ENCODE measurements around the gene ZNF512.

Gene ZNF512

GRCh38 chr2:27638037-27638637 lies 55.3 kb downstream of the ZNF512 start:
- DNase-seq, result no peak

- no peak for DNase-seq
Measured at GRCh38 chr2:27638709-27639108, 55.9 kb downstream of the ZNF512 start.

- no peak for DNase-seq
Measured at GRCh38 chr2:27640722-27641245, 57.9 kb downstream of the ZNF512 start.

- DNase-seq, result no peak
Measured at GRCh38 chr2:27645197-27645596, 62.4 kb downstream of the ZNF512 start.

GRCh38 chr2:27647289-27647688 lies 64.4 kb downstream of the ZNF512 start:
- DNase-seq, result no peak

- DNase-seq, result no peak
Measured at GRCh38 chr2:27647737-27648136, 64.9 kb downstream of the ZNF512 start.

GRCh38 chr2:27651056-27651455 lies 68.2 kb downstream of the ZNF512 start:
- DNase-seq, result no peak

GRCh38 chr2:27652341-27652740 lies 69.5 kb downstream of the ZNF512 start:
- DNase-seq, result no peak

GRCh38 chr2:27652790-27653189 lies 69.9 kb downstream of the ZNF512 start:
- no peak for DNase-seq

GRCh38 chr2:27653397-27653796 lies 70.6 kb downstream of the ZNF512 start:
- no peak for DNase-seq

GRCh38 chr2:27655155-27655951 lies 72.5 kb downstream of the ZNF512 start:
- no peak for DNase-seq

GRCh38 chr2:27661371-27661770 lies 78.5 kb downstream of the ZNF512 start:
- no peak for DNase-seq

GRCh38 chr2:27663285-27664153 lies 80.7 kb downstream of the ZNF512 start, which contains the start of the genes SLC4A1AP and SUPT7L:
Gene SLC4A1AP, plus strand, starts transcription at chr2:27663889. Its CDS starts 26 bp downstream, at chr2:27663915.
Gene SUPT7L, minus strand, starts transcription at chr2:27663614. Its CDS starts 1,422 bp downstream, at chr2:27662192.
- DNase-seq, result peak; percentile 85

- DNase-seq, result no peak
Measured at GRCh38 chr2:27664154-27664574, 81.3 kb downstream of the ZNF512 start.

GRCh38 chr2:27664622-27665363 lies 82.0 kb downstream of the ZNF512 start:
- DNase-seq, result no peak

- no peak for DNase-seq
Measured at GRCh38 chr2:27667446-27667845, 84.6 kb downstream of the ZNF512 start.

- no peak for DNase-seq
Measured at GRCh38 chr2:27671235-27671634, 88.4 kb downstream of the ZNF512 start.

All from right hindlimb (tissue), 1 donor.